Parathyroid adenoma (tissue), 2 donors: ENCODE measurements around the gene GLYATL1B.
"Not testable (repeated sequence)": the region's sequence is repeated elsewhere in the genome, so short reads cannot be mapped to it uniquely, and the experiment has no call there.

Experiments used
- H2AFZ ChIP-seq: fragments of 300-600 bp; sonication (generic); one replicate; pipeline ENCODE4 v1.7.0; 2017; ENCODE audit warnings: antibody characterized with exemption, mild to moderate bottlenecking
- H3K27ac ChIP-seq: fragments of 300-600 bp; sonication (generic); one replicate; pipeline ENCODE4 v1.7.0; 2017
- H3K27me3 ChIP-seq: fragments of 300-600 bp; sonication (generic); one replicate; pipeline ENCODE4 v1.7.0; 2017; ENCODE audit warnings: low read length; ENCODE audit not compliant: control insufficient read depth, insufficient read depth
- H3K36me3 ChIP-seq: fragments of 300-600 bp; sonication (generic); one replicate; pipeline ENCODE4 v1.7.0; 2017; ENCODE audit warnings: low read length; ENCODE audit not compliant: control insufficient read depth, insufficient read depth
- H3K4me1 ChIP-seq: fragments of 300-600 bp; sonication (generic); one replicate; pipeline ENCODE4 v1.7.0; 2017; ENCODE audit warnings: control low read depth
- H3K4me2 ChIP-seq: fragments of 300-600 bp; sonication (generic); one replicate; pipeline ENCODE4 v1.7.0; 2017; ENCODE audit warnings: low read length
- H3K4me3 ChIP-seq: fragments of 300-600 bp; sonication (generic); one replicate; pipeline ENCODE4 v1.7.0; 2017; ENCODE audit warnings: low read depth, low read length
- H3K79me2 ChIP-seq: fragments of 300-600 bp; sonication (generic); one replicate; pipeline ENCODE4 v1.7.0; 2017; ENCODE audit warnings: control low read depth
- H3K9ac ChIP-seq: fragments of 300-600 bp; sonication (generic); one replicate; pipeline ENCODE4 v1.7.0; 2017; ENCODE audit warnings: mild to moderate bottlenecking
- H3K9me3 ChIP-seq: fragments of 300-600 bp; sonication (generic); one replicate; pipeline ENCODE4 v1.7.0; 2017; ENCODE audit warnings: low read length; ENCODE audit not compliant: control insufficient read depth
- TF ChIP-seq, protein P1 (sequence below): fragments of 300-600 bp; sonication (generic); IDR thresholded peaks from one replicate; pipeline ENCODE4 v1.7.0; 2017; ENCODE audit warnings: antibody characterized with exemption, mild to moderate bottlenecking
- donor health status: primary hyperparathyroidism.

The GLYATL1B gene

DNA sequence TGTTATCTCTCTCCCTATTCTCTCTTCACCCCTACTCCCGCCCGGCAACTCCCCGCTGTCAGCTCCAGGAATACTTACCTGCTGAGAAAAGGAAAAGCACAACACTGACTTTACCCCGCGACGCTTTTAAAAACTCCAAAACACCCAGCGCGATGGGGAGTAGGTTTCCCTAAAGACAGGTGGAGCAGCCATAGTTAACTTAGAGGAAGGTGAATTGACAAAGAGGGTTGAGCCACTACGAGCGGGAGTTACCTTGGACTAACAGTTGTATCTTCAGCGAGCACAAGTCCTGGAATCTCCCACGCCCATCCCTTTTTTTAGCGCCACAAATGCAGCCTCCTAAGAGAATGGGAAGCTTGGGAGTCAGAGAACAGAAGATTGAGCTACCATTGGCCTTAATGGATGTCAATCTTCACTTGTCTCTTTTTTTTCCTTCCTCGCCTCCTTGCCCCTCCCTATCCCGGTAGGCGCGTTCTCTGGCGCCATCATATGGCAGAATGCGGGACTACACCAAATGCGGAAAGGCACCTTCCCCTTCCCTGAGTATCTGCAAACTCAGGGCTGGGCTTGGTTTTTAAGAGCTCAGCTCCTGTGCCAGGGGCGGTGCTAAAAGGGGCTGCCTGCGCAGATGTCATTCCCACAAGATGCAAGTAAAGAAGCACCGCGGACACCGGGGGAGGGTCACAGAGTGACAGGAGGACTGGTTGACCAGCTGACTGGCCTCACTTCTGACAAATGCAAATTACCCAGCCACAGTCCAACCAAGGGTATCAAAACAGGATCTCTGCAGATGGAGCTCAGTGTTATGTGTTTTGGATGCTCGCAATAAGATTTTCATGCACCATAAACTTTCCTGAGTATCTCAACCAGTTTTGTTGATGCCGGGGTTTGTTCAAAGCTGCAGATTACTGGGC is 27.7 kb upstream of the GLYATL1B start:
- peak overlapping the region; percentile 21 for H3K4me2 ChIP-seq
- not testable (repeated sequence) for H3K9me3 ChIP-seq, H3K27ac ChIP-seq, H3K27me3 ChIP-seq, H3K79me2 ChIP-seq, H3K9ac ChIP-seq, H3K4me1 ChIP-seq, H3K36me3 ChIP-seq
- TF ChIP-seq, protein P1, sequence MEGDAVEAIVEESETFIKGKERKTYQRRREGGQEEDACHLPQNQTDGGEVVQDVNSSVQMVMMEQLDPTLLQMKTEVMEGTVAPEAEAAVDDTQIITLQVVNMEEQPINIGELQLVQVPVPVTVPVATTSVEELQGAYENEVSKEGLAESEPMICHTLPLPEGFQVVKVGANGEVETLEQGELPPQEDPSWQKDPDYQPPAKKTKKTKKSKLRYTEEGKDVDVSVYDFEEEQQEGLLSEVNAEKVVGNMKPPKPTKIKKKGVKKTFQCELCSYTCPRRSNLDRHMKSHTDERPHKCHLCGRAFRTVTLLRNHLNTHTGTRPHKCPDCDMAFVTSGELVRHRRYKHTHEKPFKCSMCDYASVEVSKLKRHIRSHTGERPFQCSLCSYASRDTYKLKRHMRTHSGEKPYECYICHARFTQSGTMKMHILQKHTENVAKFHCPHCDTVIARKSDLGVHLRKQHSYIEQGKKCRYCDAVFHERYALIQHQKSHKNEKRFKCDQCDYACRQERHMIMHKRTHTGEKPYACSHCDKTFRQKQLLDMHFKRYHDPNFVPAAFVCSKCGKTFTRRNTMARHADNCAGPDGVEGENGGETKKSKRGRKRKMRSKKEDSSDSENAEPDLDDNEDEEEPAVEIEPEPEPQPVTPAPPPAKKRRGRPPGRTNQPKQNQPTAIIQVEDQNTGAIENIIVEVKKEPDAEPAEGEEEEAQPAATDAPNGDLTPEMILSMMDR, result peak; percentile 76
- peak overlapping the region; percentile 78 for H2AFZ ChIP-seq
- peak overlapping the region; percentile 44 for H3K4me3 ChIP-seq

GRCh38 chr11:59060096-59060495 is 26.0 kb upstream of the GLYATL1B start:
- H3K79me2 ChIP-seq, H3K9me3 ChIP-seq, H3K4me2 ChIP-seq, H3K27ac ChIP-seq, H2AFZ ChIP-seq, H3K4me3 ChIP-seq, H3K9ac ChIP-seq, H3K4me1 ChIP-seq, H3K27me3 ChIP-seq, H3K36me3 ChIP-seq: not testable (repeated sequence)

GRCh38 chr11:59062602-59063529 is 23.2 kb upstream of the GLYATL1B start:
- Histone ChIP-seq H3K4me2 (no peak overlapping the region), H3K4me3 (no peak overlapping the region), H3K4me1 (no peaks in the 10 kb centered on the region), H3K27me3 (no peaks in the 10 kb centered on the region), H3K27ac (no peak overlapping the region), H3K9ac (no peak overlapping the region), H3K79me2 (no peaks in the 10 kb centered on the region), H3K9me3 (no peaks in the 10 kb centered on the region), H2AFZ (no peak overlapping the region), H3K36me3 (no peaks in the 10 kb centered on the region)
- TF ChIP-seq, protein P1, result no peak

DNA sequence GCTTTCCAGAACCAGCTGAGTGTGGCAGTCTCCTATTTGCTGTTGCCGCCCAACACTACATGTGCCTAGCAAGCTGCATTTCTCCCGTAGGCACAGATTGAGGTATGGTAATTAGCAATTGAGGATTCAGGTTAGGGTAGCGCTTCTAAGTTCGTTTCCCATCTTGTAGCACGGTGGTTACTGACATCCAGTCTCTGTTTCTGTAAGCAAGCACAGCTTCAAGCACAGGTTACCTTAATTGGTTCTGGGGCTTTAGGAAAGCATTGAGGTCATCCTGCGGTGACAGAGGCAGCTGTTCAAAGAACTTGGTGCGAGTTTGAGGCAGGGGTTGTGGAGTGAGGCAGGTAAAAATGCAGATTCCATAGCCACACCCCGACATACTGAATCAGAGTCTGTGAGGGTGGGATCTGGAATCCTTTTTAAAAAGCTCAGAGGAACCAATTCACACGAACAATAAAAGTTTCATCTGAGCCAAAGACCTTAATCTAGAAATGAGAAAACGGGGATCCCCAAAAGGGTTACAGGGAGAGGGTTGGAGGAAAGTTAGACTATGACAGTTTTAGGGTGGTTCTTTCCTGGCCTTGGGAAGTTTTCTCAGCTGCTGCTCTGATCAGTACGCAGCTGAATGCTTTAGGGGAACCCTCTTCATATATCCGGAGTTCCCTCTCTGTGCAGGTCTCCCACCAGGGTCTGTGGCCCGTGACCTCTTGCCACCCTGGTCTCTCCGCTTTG is 21.9 kb upstream of the GLYATL1B start:
- not testable (repeated sequence) for H3K4me1 ChIP-seq, H3K9me3 ChIP-seq, H3K79me2 ChIP-seq, H3K4me2 ChIP-seq, H3K27ac ChIP-seq, H3K4me3 ChIP-seq, H3K9ac ChIP-seq, H3K36me3 ChIP-seq, H3K27me3 ChIP-seq, H2AFZ ChIP-seq

GRCh38 chr11:59069087-59069486 is 17.0 kb upstream of the GLYATL1B start:
- no peak overlapping the region for H2AFZ ChIP-seq
- no peak overlapping the region for H3K9ac ChIP-seq
- no peak overlapping the region for H3K4me2 ChIP-seq
- H3K27ac ChIP-seq, result no peak overlapping the region
- no peaks in the 10 kb centered on the region for H3K36me3 ChIP-seq
- TF ChIP-seq, protein P1, result no peak
- no peaks in the 10 kb centered on the region for H3K9me3 ChIP-seq
- no peaks in the 10 kb centered on the region for H3K27me3 ChIP-seq
- no peak overlapping the region for H3K4me3 ChIP-seq
- no peaks in the 10 kb centered on the region for H3K4me1 ChIP-seq
- H3K79me2 ChIP-seq, result no peaks in the 10 kb centered on the region
